Measurements from ENCODE around the gene SPEN. TPM values are rescaled to one million over a fixed set of nuclear protein-coding genes. Genes with fewer than 3 reads are reported as not detected.

The SPEN gene
- total RNA-seq, 1 experiment from 2014 or later: 70.3 TPM

DNA sequence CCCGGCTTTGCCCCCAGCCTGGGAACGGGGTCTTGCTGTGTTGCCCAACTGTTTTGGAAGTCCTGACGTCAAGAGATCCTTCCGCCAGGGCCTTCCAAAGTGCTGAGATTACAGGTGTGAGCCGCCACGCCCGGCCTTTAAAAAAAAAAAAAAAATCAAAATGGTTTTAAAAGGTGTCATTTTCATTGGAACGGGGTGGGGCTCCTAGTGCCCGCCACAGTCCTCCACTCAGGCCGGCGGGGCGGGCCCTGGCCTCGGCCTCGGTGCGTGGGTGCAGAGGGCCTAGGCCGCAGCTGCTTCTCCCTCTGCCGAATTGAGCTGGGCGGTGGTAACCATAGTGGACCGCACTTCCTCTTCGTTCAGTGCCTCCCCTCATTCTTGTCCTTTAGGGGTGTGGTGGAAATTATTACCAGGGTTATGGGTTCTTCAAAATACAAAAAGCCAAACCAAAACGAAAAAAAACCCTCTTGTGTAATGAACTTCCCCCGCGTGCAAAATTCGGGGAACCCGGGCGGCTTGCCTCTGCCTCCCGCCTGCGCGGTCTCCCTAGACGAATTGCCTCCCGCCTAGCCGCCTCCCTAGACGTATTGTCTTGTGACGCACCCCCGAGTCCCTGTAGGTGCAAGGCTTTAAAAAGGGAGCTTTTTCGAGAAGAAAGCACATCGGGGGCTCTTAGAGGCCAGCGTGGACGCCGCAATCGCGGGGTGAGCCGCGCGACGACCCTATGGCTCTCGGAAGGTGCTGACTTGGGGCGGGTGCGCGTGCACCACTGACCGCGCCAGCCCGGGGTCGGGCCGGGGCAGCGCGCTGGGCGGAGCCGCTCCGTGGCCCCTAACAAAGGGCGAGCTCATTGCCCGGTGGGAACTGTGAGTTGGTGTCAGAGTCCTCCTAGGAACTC, 10.5 kb upstream of the SPEN start:
- BruUV-seq (replicated peaks): no TSS peak
- CTCF ChIA-PET: interaction anchor here (0.7 kb wide), 1 partner anchor 45 kb away, joined by 4 read pairs; no protein-coding TSS in a partner anchor
- no peaks in the 10 kb centered on the region for H3K27me3 ChIP-seq (replicated peaks; ENCODE audit: insufficient read depth, low read depth, low read length, poor library complexity)

DNA sequence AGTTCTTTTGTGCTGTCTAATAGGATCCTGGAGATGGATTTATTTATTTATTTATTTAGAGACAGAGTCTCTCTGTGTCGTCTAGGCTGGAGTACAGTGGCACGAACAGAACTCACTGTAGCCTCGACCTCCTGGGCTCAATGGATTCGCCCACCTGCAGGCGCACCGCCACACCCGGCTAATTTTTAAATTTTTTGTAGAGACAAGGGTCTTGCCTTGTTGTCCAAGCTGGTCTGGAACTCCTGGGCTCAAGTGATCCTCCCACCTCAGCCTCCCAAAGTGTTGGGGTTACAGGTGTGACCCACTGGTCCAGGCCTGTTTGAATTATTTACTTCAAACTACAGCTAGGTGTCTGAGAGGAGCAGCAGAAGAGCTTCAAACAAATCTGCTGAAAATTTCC, 9.6 kb upstream of the SPEN start:
- intact Hi-C loops (cut with micrococcal nuclease; ENCODE audit: unreplicated experiment): no loop called here
- TF ChIP-seq, protein P1, sequence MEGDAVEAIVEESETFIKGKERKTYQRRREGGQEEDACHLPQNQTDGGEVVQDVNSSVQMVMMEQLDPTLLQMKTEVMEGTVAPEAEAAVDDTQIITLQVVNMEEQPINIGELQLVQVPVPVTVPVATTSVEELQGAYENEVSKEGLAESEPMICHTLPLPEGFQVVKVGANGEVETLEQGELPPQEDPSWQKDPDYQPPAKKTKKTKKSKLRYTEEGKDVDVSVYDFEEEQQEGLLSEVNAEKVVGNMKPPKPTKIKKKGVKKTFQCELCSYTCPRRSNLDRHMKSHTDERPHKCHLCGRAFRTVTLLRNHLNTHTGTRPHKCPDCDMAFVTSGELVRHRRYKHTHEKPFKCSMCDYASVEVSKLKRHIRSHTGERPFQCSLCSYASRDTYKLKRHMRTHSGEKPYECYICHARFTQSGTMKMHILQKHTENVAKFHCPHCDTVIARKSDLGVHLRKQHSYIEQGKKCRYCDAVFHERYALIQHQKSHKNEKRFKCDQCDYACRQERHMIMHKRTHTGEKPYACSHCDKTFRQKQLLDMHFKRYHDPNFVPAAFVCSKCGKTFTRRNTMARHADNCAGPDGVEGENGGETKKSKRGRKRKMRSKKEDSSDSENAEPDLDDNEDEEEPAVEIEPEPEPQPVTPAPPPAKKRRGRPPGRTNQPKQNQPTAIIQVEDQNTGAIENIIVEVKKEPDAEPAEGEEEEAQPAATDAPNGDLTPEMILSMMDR (conservative IDR thresholded peaks at IDR 0.05; ENCODE audit: low read depth, low read length): no peak
- TF ChIP-seq EZH2 (IDR thresholded peaks at IDR 0.05; ENCODE audit: borderline replicate concordance, low read depth, low read length, poor library complexity, severe bottlenecking): no peak
- ChIA-PET POLR2A (ENCODE audit: low non-redundant PET) (no interaction called here), CTCF (no interaction called here)
- Histone ChIP-seq H3K9me3 (ENCODE audit: low read depth, low read length, poor library complexity, severe bottlenecking) (no peaks in the 10 kb centered on the region), H3K4me1 (ENCODE audit: insufficient read depth, low read length, poor library complexity, severe bottlenecking) (peaks cover 9% of the 10 kb centered on the region), H3K4me3 (ENCODE audit: low read depth, low read length, poor library complexity, severe bottlenecking) (no peak overlapping the region), H3K36me3 (ENCODE audit: insufficient read depth, low read length, poor library complexity, severe bottlenecking) (no peaks in the 10 kb centered on the region), H3K27me3 (replicated peaks; ENCODE audit: insufficient read depth, low read depth, low read length, poor library complexity) (no peaks in the 10 kb centered on the region), H3K27ac (ENCODE audit: low read depth, low read length, poor library complexity, severe bottlenecking) (no peak overlapping the region)
- no peak for DNase-seq (ENCODE audit: low spot score)
- no TSS peak for BruUV-seq (replicated peaks)

More for the DNA sequence above, 10.5 kb upstream of the SPEN start:
- POLR2A ChIA-PET (ENCODE audit: low non-redundant PET): no interaction called here
- H3K4me3 ChIP-seq (ENCODE audit: low read depth, low read length, poor library complexity, severe bottlenecking): no peak overlapping the region
- no peaks in the 10 kb centered on the region for H3K36me3 ChIP-seq (ENCODE audit: insufficient read depth, low read length, poor library complexity, severe bottlenecking)
- TF ChIP-seq, protein P1 (conservative IDR thresholded peaks at IDR 0.05; ENCODE audit: low read depth, low read length): no peak
- no peak for TF ChIP-seq EZH2 (IDR thresholded peaks at IDR 0.05; ENCODE audit: borderline replicate concordance, low read depth, low read length, poor library complexity, severe bottlenecking)
- H3K9me3 ChIP-seq (ENCODE audit: low read depth, low read length, poor library complexity, severe bottlenecking): no peaks in the 10 kb centered on the region
- no peak for DNase-seq (ENCODE audit: low spot score)
- intact Hi-C loops (cut with micrococcal nuclease; ENCODE audit: unreplicated experiment): no loop called here
- peaks cover 12% of the 10 kb centered on the region for H3K4me1 ChIP-seq (ENCODE audit: insufficient read depth, low read length, poor library complexity, severe bottlenecking)
- H3K27ac ChIP-seq (ENCODE audit: low read depth, low read length, poor library complexity, severe bottlenecking): no peak overlapping the region

DNA sequence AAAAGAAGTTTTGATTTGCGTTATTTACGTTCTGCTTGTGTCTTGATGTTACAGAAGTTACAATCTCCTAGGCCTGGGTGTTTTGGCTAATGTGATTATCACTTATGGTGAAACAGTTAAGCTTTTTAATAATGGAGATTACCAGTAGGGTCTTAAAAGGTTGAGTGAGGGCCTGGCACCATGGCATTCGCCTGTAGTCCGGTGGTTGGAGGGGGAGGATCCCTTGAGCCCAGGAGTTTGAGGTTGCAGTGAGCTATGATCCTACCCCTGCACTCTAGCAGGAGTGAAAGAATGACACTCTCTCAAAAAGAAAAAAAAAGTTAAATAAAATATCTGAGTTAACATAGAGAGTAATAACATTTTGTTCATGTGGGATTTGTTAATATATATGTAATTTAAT, 8.8 kb upstream of the SPEN start:
- Histone ChIP-seq H3K36me3 (ENCODE audit: insufficient read depth, low read length, poor library complexity, severe bottlenecking) (no peaks in the 10 kb centered on the region), H3K4me3 (ENCODE audit: low read depth, low read length, poor library complexity, severe bottlenecking) (no peak overlapping the region), H3K9me3 (ENCODE audit: low read depth, low read length, poor library complexity, severe bottlenecking) (no peaks in the 10 kb centered on the region), H3K27ac (ENCODE audit: low read depth, low read length, poor library complexity, severe bottlenecking) (no peak overlapping the region), H3K27me3 (replicated peaks; ENCODE audit: insufficient read depth, low read depth, low read length, poor library complexity) (no peaks in the 10 kb centered on the region), H3K4me1 (ENCODE audit: insufficient read depth, low read length, poor library complexity, severe bottlenecking) (peaks cover 5% of the 10 kb centered on the region)
- ChIA-PET CTCF (no interaction called here), POLR2A (ENCODE audit: low non-redundant PET) (no interaction called here)
- BruUV-seq (replicated peaks): no TSS peak
- intact Hi-C loops (cut with micrococcal nuclease; ENCODE audit: unreplicated experiment): no loop called here
- no peak for DNase-seq (ENCODE audit: low spot score)
- no peak for TF ChIP-seq EZH2 (IDR thresholded peaks at IDR 0.05; ENCODE audit: borderline replicate concordance, low read depth, low read length, poor library complexity, severe bottlenecking)
- TF ChIP-seq, protein P1 (conservative IDR thresholded peaks at IDR 0.05; ENCODE audit: low read depth, low read length): no peak
